HEK293 (cell line): ENCODE data around the gene ARHGAP4.

Experiments
- CTCF ChIA-PET: fragments of 350-600 bp; formaldehyde crosslinking; extraction: SDS; loops from one replicate; lab custom pipeline; 2021; ENCODE audit warnings: antibody characterized with exemption; lab: Yijun Ruan, JAX
- POLR2A ChIA-PET: fragments of 300-600 bp; formaldehyde crosslinking; extraction: SDS; loops from one replicate; lab custom pipeline; 2020; ENCODE audit warnings: antibody characterized with exemption, inconsistent platforms; lab: Yijun Ruan, JAX
- H3K27ac ChIP-seq: fragments of 200-500 bp; sonication (Bioruptor generic); 2 replicates; pipeline ENCODE4 v1.5.1; 2014; ENCODE audit warnings: low read depth, low read length, control low read depth, inconsistent platforms; ENCODE audit errors: extremely low read depth
- H3K36me3 ChIP-seq, 2 experiments: fragments of 200-500 bp in 1 of 2; sonication (Bioruptor generic) in 1 of 2; 1 replicate in 1 of 2; 2 replicates in 1 of 2; pipeline ENCODE4 v1.5.1; 2014 to 2017; ENCODE audit warnings: inconsistent platforms in 2 of 2, low read length in 2 of 2; ENCODE audit not compliant: control insufficient read depth in 2 of 2, insufficient read depth in 1 of 2
- H3K4me1 ChIP-seq: fragments of 200-500 bp; sonication (Bioruptor generic); 2 replicates; pipeline ENCODE4 v1.5.1; 2014; ENCODE audit warnings: mild to moderate bottlenecking, low read length, inconsistent platforms; ENCODE audit not compliant: control insufficient read depth, insufficient read depth
- H3K4me3 ChIP-seq: 2 replicates; pipeline ENCODE4 v1.5.1; 2011; ENCODE audit warnings: low read depth, mild to moderate bottlenecking, control low read depth, low read length, moderate library complexity
- H3K9me3 ChIP-seq: fragments of 200-500 bp; sonication (Bioruptor generic); 2 replicates; pipeline ENCODE4 v1.5.1; 2014; ENCODE audit warnings: low read depth, low read length, inconsistent platforms; ENCODE audit not compliant: control insufficient read depth, insufficient read depth
- ATF2 ChIP-seq: fragments of 450-650 bp; formaldehyde crosslinking; IDR thresholded peaks from 2 replicates; pipeline ENCODE4 v1.5.1; 2016; ENCODE audit warnings: missing biosample characterization, missing genetic modification characterization, low read depth
- FEZF1 ChIP-seq: fragments of 450-650 bp; formaldehyde crosslinking; IDR thresholded peaks from 2 replicates; pipeline ENCODE4 v1.5.1; 2016; ENCODE audit warnings: missing biosample characterization, missing genetic modification characterization
- GLIS2 ChIP-seq: fragments of 450-650 bp; formaldehyde crosslinking; IDR thresholded peaks from 2 replicates; pipeline ENCODE4 v1.5.1; 2016; ENCODE audit warnings: missing biosample characterization, missing genetic modification characterization
- IKZF3 ChIP-seq: fragments of 450-650 bp; IDR thresholded peaks from 2 replicates; pipeline ENCODE4 v1.5.0; 2018; ENCODE audit warnings: missing biosample characterization, mild to moderate bottlenecking, missing genetic modification characterization, moderate library complexity
- INSM2 ChIP-seq: fragments of 450-650 bp; formaldehyde crosslinking; IDR thresholded peaks from 2 replicates; pipeline ENCODE4 v1.5.1; 2016; ENCODE audit warnings: missing biosample characterization, missing genetic modification characterization
- KLF9 ChIP-seq: fragments of 450-650 bp; formaldehyde crosslinking; IDR thresholded peaks from 2 replicates; pipeline ENCODE4 v1.5.1; 2016; ENCODE audit warnings: missing biosample characterization, missing genetic modification characterization, low read depth
- PRDM1 ChIP-seq: fragments of 450-650 bp; formaldehyde crosslinking; IDR thresholded peaks from 2 replicates; pipeline ENCODE4; 2016; ENCODE audit warnings: missing biosample characterization, missing genetic modification characterization
- ZFP69B ChIP-seq: fragments of 450-650 bp; formaldehyde crosslinking; IDR thresholded peaks from 2 replicates; pipeline ENCODE4 v1.5.1; 2016; ENCODE audit warnings: missing biosample characterization, missing genetic modification characterization
- ZNF19 ChIP-seq: fragments of 450-650 bp; formaldehyde crosslinking; IDR thresholded peaks from 2 replicates; pipeline ENCODE4; 2016; ENCODE audit warnings: missing biosample characterization, missing genetic modification characterization, low read depth
- ZNF23 ChIP-seq: fragments of 450-650 bp; formaldehyde crosslinking; IDR thresholded peaks from 2 replicates; pipeline ENCODE4 v1.5.1; 2016; ENCODE audit warnings: missing biosample characterization, missing genetic modification characterization, borderline replicate concordance
- ZNF248 ChIP-seq: fragments of 450-650 bp; formaldehyde crosslinking; IDR thresholded peaks from 2 replicates; pipeline ENCODE4 v1.5.1; 2017; ENCODE audit warnings: missing biosample characterization, missing genetic modification characterization
- ZNF274 ChIP-seq, 2 experiments: fragments of 200-500 bp in 1 of 2; fragments of 450-650 bp in 1 of 2; sonication (Bioruptor generic) in 1 of 2; formaldehyde crosslinking in 1 of 2; IDR thresholded peaks; 2 replicates each; pipeline versions ENCODE4 v1.5.1 to v1.6.1; 2014 to 2016; ENCODE audit warnings: borderline replicate concordance in 1 of 2, inconsistent platforms in 1 of 2, low read length in 1 of 2, missing biosample characterization in 1 of 2, missing genetic modification characterization in 1 of 2
- ZNF324 ChIP-seq: fragments of 450-650 bp; formaldehyde crosslinking; IDR thresholded peaks from 2 replicates; pipeline ENCODE4 v1.5.1; 2016; ENCODE audit warnings: missing biosample characterization, missing genetic modification characterization
- ZNF354C ChIP-seq: fragments of 450-650 bp; formaldehyde crosslinking; IDR thresholded peaks from 2 replicates; pipeline ENCODE4 v1.5.1; 2016; ENCODE audit warnings: missing biosample characterization, missing genetic modification characterization, low read depth, borderline replicate concordance
- ZNF473 ChIP-seq: fragments of 450-650 bp; formaldehyde crosslinking; IDR thresholded peaks from 2 replicates; pipeline ENCODE4 v1.5.1; 2017; ENCODE audit warnings: missing biosample characterization, missing genetic modification characterization
- ZNF561 ChIP-seq: fragments of 450-650 bp; IDR thresholded peaks from 2 replicates; pipeline ENCODE4 v1.5.1; 2018; ENCODE audit warnings: missing biosample characterization, missing genetic modification characterization, borderline replicate concordance
- ZNF571 ChIP-seq: fragments of 450-650 bp; formaldehyde crosslinking; IDR thresholded peaks from 2 replicates; pipeline ENCODE4 v1.5.0; 2017; ENCODE audit warnings: missing biosample characterization, missing genetic modification characterization
- ZNF585B ChIP-seq: fragments of 450-650 bp; formaldehyde crosslinking; IDR thresholded peaks from 2 replicates; pipeline ENCODE4 v1.5.1; 2016; ENCODE audit warnings: missing biosample characterization, missing genetic modification characterization
- ZNF624 ChIP-seq: fragments of 450-650 bp; formaldehyde crosslinking; IDR thresholded peaks from 2 replicates; pipeline ENCODE4 v1.5.1; 2017; ENCODE audit warnings: missing biosample characterization, missing genetic modification characterization
- ZNF626 ChIP-seq: fragments of 450-650 bp; sonication (Bioruptor Pico); formaldehyde crosslinking; IDR thresholded peaks from 2 replicates; pipeline ENCODE4 v1.5.1; 2018; ENCODE audit warnings: missing biosample characterization, missing genetic modification characterization, inconsistent platforms
- ZNF658 ChIP-seq: fragments of 450-650 bp; formaldehyde crosslinking; IDR thresholded peaks from 2 replicates; pipeline ENCODE4; 2016; ENCODE audit warnings: missing biosample characterization, missing genetic modification characterization
- ZNF677 ChIP-seq: fragments of 450-650 bp; IDR thresholded peaks from 2 replicates; pipeline ENCODE4 v1.5.0; 2018; ENCODE audit warnings: missing biosample characterization, mild to moderate bottlenecking, missing genetic modification characterization, moderate library complexity
- ZNF785 ChIP-seq: fragments of 450-650 bp; formaldehyde crosslinking; IDR thresholded peaks from 2 replicates; pipeline ENCODE4 v1.5.1; 2016; ENCODE audit warnings: missing biosample characterization, missing genetic modification characterization
- ZNF830 ChIP-seq: fragments of 450-650 bp; IDR thresholded peaks from 2 replicates; pipeline ENCODE4 v1.5.0; 2018; ENCODE audit warnings: missing biosample characterization, missing genetic modification characterization, low read depth, mild to moderate bottlenecking, moderate library complexity
- ZSCAN16 ChIP-seq: fragments of 450-650 bp; formaldehyde crosslinking; IDR thresholded peaks from 2 replicates; pipeline ENCODE4 v1.5.1; 2016; ENCODE audit warnings: missing biosample characterization, missing genetic modification characterization
- TF ChIP-seq, protein P1 (sequence below): fragments of 450-650 bp; formaldehyde crosslinking; IDR thresholded peaks from 2 replicates; pipeline ENCODE4 v1.5.1; 2016; ENCODE audit warnings: missing biosample characterization, missing genetic modification characterization

The ARHGAP4 gene

DNA sequence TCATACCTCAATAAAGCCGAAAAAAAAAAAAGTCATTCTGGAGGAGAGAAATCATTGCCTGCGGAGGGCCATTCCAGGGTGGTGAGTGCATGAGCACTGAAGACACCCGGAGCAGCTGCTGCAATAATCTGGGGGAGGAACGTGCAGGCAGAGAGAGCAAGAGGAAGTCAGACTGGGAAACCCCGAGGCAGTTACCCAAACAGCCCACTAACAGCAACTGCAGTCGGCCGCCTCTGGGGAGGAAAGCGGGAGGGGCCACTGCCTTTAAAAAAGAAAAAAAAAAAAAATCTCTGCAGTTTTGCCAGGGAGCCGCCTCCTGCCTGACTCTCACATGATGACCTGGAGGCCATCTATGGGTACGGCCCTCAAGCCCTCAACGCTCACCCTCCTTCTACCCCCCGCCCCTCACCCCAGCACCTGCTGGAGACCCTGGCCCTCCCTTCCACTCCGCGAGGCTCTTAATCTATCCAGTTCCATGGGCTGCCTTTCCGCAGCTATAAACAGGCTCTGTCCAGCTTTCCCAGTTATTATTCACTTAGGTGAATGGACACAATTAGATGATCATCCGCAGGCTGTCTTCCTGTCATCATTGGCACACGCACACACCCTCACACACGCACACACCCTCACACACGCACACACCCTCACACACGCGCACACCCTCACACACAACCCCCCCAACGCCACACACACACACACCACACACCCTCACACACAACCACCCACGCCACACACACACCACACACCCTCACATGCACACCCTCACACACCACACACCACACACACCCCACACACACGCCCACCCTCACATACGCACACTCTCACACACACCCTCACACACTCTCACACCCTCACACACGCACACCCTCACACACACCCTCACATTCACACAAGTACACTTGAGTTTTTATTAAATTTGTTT is 25.0 kb downstream of the ARHGAP4 start (continued):
- TF ChIP-seq ZNF274 (IDR thresholded peaks at IDR 0.05; ENCODE audit: low read length) = no peak
- no peak for TF ChIP-seq ZNF274 (tag by site-specific recombination; IDR thresholded peaks at IDR 0.05; ENCODE audit: borderline replicate concordance)
- peak; percentile 76; the same call in 1 of the 2 replicates for TF ChIP-seq ZNF658 (tag by site-specific recombination)
- TF ChIP-seq GLIS2 (tag by site-specific recombination) = no peak
- TF ChIP-seq ZNF624 (tag by site-specific recombination) = no peak
- TF ChIP-seq ZNF677 (tag by site-specific recombination) = no peak
- no peak for TF ChIP-seq PRDM1
- peak; percentile 65; the same call in 1 of the 2 replicates for TF ChIP-seq ZNF248 (tag by site-specific recombination)
- TF ChIP-seq ZNF571 (tag by site-specific recombination) = peak; percentile 86; the same call in 1 of the 2 replicates

- Histone ChIP-seq H3K4me1 (no peaks in the 10 kb centered on the region), H3K9me3 (no peaks in the 10 kb centered on the region; the same call in 1 of the 2 replicates), H3K4me3 (no peak overlapping the region), H3K36me3 (no peaks in the 10 kb centered on the region), H3K27ac (no peak overlapping the region)
- POLR2A ChIA-PET = no interaction called here
- CTCF ChIA-PET = no interaction called here
- no peak for TF ChIP-seq ZNF585B (tag by site-specific recombination)
- no peak for TF ChIP-seq ZNF561 (tag by site-specific recombination)
- no peak for TF ChIP-seq ZNF626
- TF ChIP-seq ZNF19 (tag by site-specific recombination) = no peak
- TF ChIP-seq, protein P1, sequence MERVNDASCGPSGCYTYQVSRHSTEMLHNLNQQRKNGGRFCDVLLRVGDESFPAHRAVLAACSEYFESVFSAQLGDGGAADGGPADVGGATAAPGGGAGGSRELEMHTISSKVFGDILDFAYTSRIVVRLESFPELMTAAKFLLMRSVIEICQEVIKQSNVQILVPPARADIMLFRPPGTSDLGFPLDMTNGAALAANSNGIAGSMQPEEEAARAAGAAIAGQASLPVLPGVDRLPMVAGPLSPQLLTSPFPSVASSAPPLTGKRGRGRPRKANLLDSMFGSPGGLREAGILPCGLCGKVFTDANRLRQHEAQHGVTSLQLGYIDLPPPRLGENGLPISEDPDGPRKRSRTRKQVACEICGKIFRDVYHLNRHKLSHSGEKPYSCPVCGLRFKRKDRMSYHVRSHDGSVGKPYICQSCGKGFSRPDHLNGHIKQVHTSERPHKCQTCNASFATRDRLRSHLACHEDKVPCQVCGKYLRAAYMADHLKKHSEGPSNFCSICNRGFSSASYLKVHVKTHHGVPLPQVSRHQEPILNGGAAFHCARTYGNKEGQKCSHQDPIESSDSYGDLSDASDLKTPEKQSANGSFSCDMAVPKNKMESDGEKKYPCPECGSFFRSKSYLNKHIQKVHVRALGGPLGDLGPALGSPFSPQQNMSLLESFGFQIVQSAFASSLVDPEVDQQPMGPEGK = no peak
- TF ChIP-seq ZNF23 (tag by site-specific recombination) = no peak
- no peak for TF ChIP-seq INSM2 (tag by site-specific recombination)
- TF ChIP-seq ZSCAN16 (tag by site-specific recombination) = no peak
- TF ChIP-seq FEZF1 = no peak
- TF ChIP-seq ZNF830 = no peak
- no peak for TF ChIP-seq ZNF354C (tag by site-specific recombination)
- no peak for TF ChIP-seq ZNF274 (IDR thresholded peaks at IDR 0.05; ENCODE audit: low read length)
- TF ChIP-seq ZNF274 (tag by site-specific recombination; IDR thresholded peaks at IDR 0.05; ENCODE audit: borderline replicate concordance) = no peak
- TF ChIP-seq ATF2 (tag by site-specific recombination) = no peak
- TF ChIP-seq ZNF324 = no peak
- TF ChIP-seq ZFP69B (tag by site-specific recombination) = no peak
- no peak for TF ChIP-seq ZNF473 (tag by site-specific recombination)
- TF ChIP-seq KLF9 (tag by site-specific recombination) = no peak
- TF ChIP-seq IKZF3 (tag by site-specific recombination) = no peak
- TF ChIP-seq ZNF785 (tag by site-specific recombination) = no peak
These were observed 28.2 kb downstream of the ARHGAP4 start for GRCh38 chrX:153897899-153898298.
